CD4-positive, alpha-beta memory T cell (primary cell): ENCODE measurements around the gene TET3. TPM values are rescaled to one million over a fixed set of nuclear protein-coding genes. Genes with fewer than 3 reads are reported as not detected.

Experiments
- CTCF ChIA-PET: fragments of 350-600 bp; sonication (Branson Sonifier 250); formaldehyde crosslinking; loops from one replicate; lab custom pipeline; 2021; ENCODE audit warnings: inconsistent platforms; ENCODE audit not compliant: partially characterized antibody; lab: Charles Lee
- POLR2A ChIA-PET: fragments of 350-600 bp; sonication (Branson Sonifier 250); formaldehyde crosslinking; loops from one replicate; lab custom pipeline; 2021; ENCODE audit not compliant: partially characterized antibody; lab: Charles Lee
- DNase-seq, 5 donors: peaks; one replicate each; pipeline versions ENCODE4 v3.0.0 to v3.0.0-alpha.2; 2020 to 2022; ENCODE audit warnings: mixed read lengths in 1 of 5
- H3K27ac ChIP-seq: one replicate; pipeline ENCODE4 v1.7.0; 2013; ENCODE audit warnings: low read depth, low read length
- H3K27me3 ChIP-seq: 2 replicates; pipeline ENCODE4 v1.7.0; 2013; ENCODE audit warnings: mild to moderate bottlenecking, low read length, moderate library complexity; ENCODE audit not compliant: insufficient read depth
- H3K36me3 ChIP-seq: 2 replicates; pipeline ENCODE4 v1.7.0; 2013; ENCODE audit warnings: mild to moderate bottlenecking, low read length, moderate library complexity; ENCODE audit not compliant: insufficient read depth
- H3K4me1 ChIP-seq: 2 replicates; pipeline ENCODE4 v1.7.0; 2013; ENCODE audit warnings: mild to moderate bottlenecking, low read length, moderate library complexity; ENCODE audit not compliant: insufficient read depth
- H3K4me3 ChIP-seq, 2 donors: one replicate each; pipeline ENCODE4 v1.7.0; 2013; ENCODE audit warnings: low read length in 2 of 2, mild to moderate bottlenecking in 1 of 2
- H3K9me3 ChIP-seq, 2 donors: one replicate each; pipeline ENCODE4 v1.7.0; 2013; ENCODE audit warnings: low read length in 2 of 2, control low read depth in 1 of 2; ENCODE audit not compliant: control insufficient read depth in 1 of 2
- H3K27ac Mint-ChIP-seq, 7 donors: one replicate each; pipeline ENCODE4 v1.8.0; 2020 to 2021; ENCODE audit warnings: mixed read lengths in 7 of 7, mild to moderate bottlenecking in 6 of 7, inconsistent platforms in 3 of 7, moderate library complexity in 3 of 7
- H3K27me3 Mint-ChIP-seq, 2 donors: one replicate each; pipeline ENCODE4 v1.8.0; 2020 to 2021; ENCODE audit warnings: mixed read lengths in 2 of 2
- H3K36me3 Mint-ChIP-seq, 2 donors: one replicate each; pipeline ENCODE4 v1.8.0; 2020 to 2021; ENCODE audit warnings: mixed read lengths in 2 of 2, inconsistent platforms in 1 of 2, mild to moderate bottlenecking in 1 of 2
- H3K4me1 Mint-ChIP-seq, 4 donors: one replicate each; pipeline ENCODE4 v1.8.0; 2020 to 2021; ENCODE audit warnings: mixed read lengths in 4 of 4, mild to moderate bottlenecking in 1 of 4
- H3K4me3 Mint-ChIP-seq, 8 donors: one replicate each; pipeline ENCODE4 v1.8.0; 2020 to 2021; ENCODE audit warnings: mixed read lengths in 8 of 8, mild to moderate bottlenecking in 7 of 8, moderate library complexity in 6 of 8, inconsistent platforms in 3 of 8
- H3K9me3 Mint-ChIP-seq, 8 donors: one replicate each; pipeline ENCODE4 v1.8.0; 2020 to 2021; ENCODE audit warnings: mixed read lengths in 8 of 8, mild to moderate bottlenecking in 5 of 8, inconsistent platforms in 3 of 8, moderate library complexity in 1 of 8
- intact Hi-C: fragments of 100-400 bp; cut with micrococcal nuclease; formaldehyde crosslinking; loops from one replicate; pipeline ENCODE4 v1.15.1; 2023
- polyA plus RNA-seq, 2 donors: library from polyadenylated mRNA; unstranded; fragments of 300-500 nt; fragmentation: Illumina TruSeq; gene quantifications; one replicate each; pipeline ENCODE4 v1.2.3, GENCODE V29; 2021
- total RNA-seq, 2 experiments: library from RNA; stranded (reverse); gene quantifications; one replicate each; pipeline ENCODE4 v1.2.3, GENCODE V29; 2021

TET3 gene
- total and polyA plus RNA-seq, 4 experiments from 2014 or later, result 0.03 to 19.4 (median 9.4) TPM

- no peaks in the 10 kb centered on the region for H3K27me3 Mint-ChIP-seq
- ChIA-PET CTCF (interaction anchor here (1.0 to 4.0 kb wide), 5 partner anchors 11 to 64 kb away, joined by 3 to 23 read pairs (median 4); no protein-coding TSS in a partner anchor), POLR2A (interaction anchor here (1.0 to 2.6 kb wide), 5 partner anchors 9 to 45 kb away, joined by 3 to 14 read pairs (median 8); partner anchors contain the start of genes DGUOK and TET3)
- Histone ChIP-seq H3K27ac (no peak overlapping the region), H3K9me3 (no peaks in the 10 kb centered on the region), H3K27me3 (no peaks in the 10 kb centered on the region), H3K4me1 (peaks cover 28% of the 10 kb centered on the region), H3K36me3 (no peaks in the 10 kb centered on the region), H3K4me3 (no peak overlapping the region)
- peaks cover 26 to 55% (median 41%) of the 10 kb centered on the region in 4 donors for H3K4me1 Mint-ChIP-seq
- peak overlapping the region; percentile 38 to 96 (median 90) for H3K27ac Mint-ChIP-seq
- H3K9me3 Mint-ChIP-seq, result no peaks in the 10 kb centered on the region
- DNase-seq, result no peak
- peak overlapping the region; percentile 62 to 84 (median 74) for H3K4me3 Mint-ChIP-seq
- intact Hi-C loops, result loop anchor here (1.0 to 2.0 kb wide), 3 partner anchors 8 to 44 kb away; no protein-coding TSS in a partner anchor
- no peaks in the 10 kb centered on the region for H3K36me3 Mint-ChIP-seq
These were observed 13.0 kb upstream of the TET3 start for GRCh38 chr2:73971722-73972121.

- intact Hi-C loops, result no loop called here
- Histone ChIP-seq H3K36me3 (no peaks in the 10 kb centered on the region), H3K4me3 (no peak overlapping the region), H3K27ac (no peak overlapping the region), H3K27me3 (no peaks in the 10 kb centered on the region), H3K9me3 (no peaks in the 10 kb centered on the region), H3K4me1 (peaks cover 28% of the 10 kb centered on the region)
- H3K27me3 Mint-ChIP-seq, result no peaks in the 10 kb centered on the region
- ChIA-PET CTCF (interaction anchor here (4.0 kb wide), 1 partner anchor 15 kb away, joined by 23 read pairs; no protein-coding TSS in a partner anchor), POLR2A (interaction anchor here (1.5 kb wide), 1 partner anchor 15 kb away, joined by 4 read pairs; no protein-coding TSS in a partner anchor)
- no peaks in the 10 kb centered on the region for H3K36me3 Mint-ChIP-seq
- H3K27ac Mint-ChIP-seq, result peak overlapping the region in 1 of 7 donors; percentile 75
- no peak for DNase-seq
- no peak overlapping the region for H3K4me3 Mint-ChIP-seq
- H3K9me3 Mint-ChIP-seq, result no peaks in the 10 kb centered on the region
- peaks cover 27 to 61% (median 42%) of the 10 kb centered on the region in 4 donors for H3K4me1 Mint-ChIP-seq
These were observed 11.9 kb upstream of the TET3 start for GRCh38 chr2:73972846-73973245.

GRCh38 chr2:73975731-73976130 lies 9.0 kb upstream of the TET3 start:
- H3K36me3 Mint-ChIP-seq, result no peaks in the 10 kb centered on the region
- H3K36me3 ChIP-seq, result no peaks in the 10 kb centered on the region
- H3K27me3 ChIP-seq, result no peaks in the 10 kb centered on the region
- no peaks in the 10 kb centered on the region for H3K9me3 Mint-ChIP-seq
- peaks cover 42% of the 10 kb centered on the region for H3K4me1 ChIP-seq
- DNase-seq, result no peak
- H3K4me3 ChIP-seq, result no peak overlapping the region
- intact Hi-C loops, result no loop called here
- H3K4me3 Mint-ChIP-seq, result no peak overlapping the region
- H3K4me1 Mint-ChIP-seq, result peaks cover 35 to 67% (median 47%) of the 10 kb centered on the region in 4 donors
- H3K27me3 Mint-ChIP-seq, result no peaks in the 10 kb centered on the region
- POLR2A ChIA-PET, result no interaction called here
- peak overlapping the region in 1 of 7 donors; percentile 29 for H3K27ac Mint-ChIP-seq
- CTCF ChIA-PET, result no interaction called here
- H3K27ac ChIP-seq, result no peak overlapping the region
- H3K9me3 ChIP-seq, result no peaks in the 10 kb centered on the region

GRCh38 chr2:73976803-73977202 lies 7.9 kb upstream of the TET3 start:
- CTCF ChIA-PET, result no interaction called here
- intact Hi-C loops, result no loop called here
- POLR2A ChIA-PET, result no interaction called here
- H3K27ac ChIP-seq, result no peak overlapping the region
- Mint-ChIP-seq H3K9me3 (no peaks in the 10 kb centered on the region), H3K27ac (peak overlapping the region in 1 of 7 donors; percentile 10), H3K4me3 (no peak overlapping the region), H3K27me3 (no peaks in the 10 kb centered on the region), H3K4me1 (peaks cover 32 to 67% (median 46%) of the 10 kb centered on the region in 4 donors), H3K36me3 (no peaks in the 10 kb centered on the region)
- H3K9me3 ChIP-seq, result no peaks in the 10 kb centered on the region
- DNase-seq, result no peak
- H3K27me3 ChIP-seq, result no peaks in the 10 kb centered on the region
- peaks cover 38% of the 10 kb centered on the region for H3K4me1 ChIP-seq
- H3K36me3 ChIP-seq, result no peaks in the 10 kb centered on the region
- H3K4me3 ChIP-seq, result no peak overlapping the region

GRCh38 chr2:73977466-73977865 lies 7.2 kb upstream of the TET3 start:
- no peaks in the 10 kb centered on the region for H3K36me3 Mint-ChIP-seq
- H3K27me3 Mint-ChIP-seq, result no peaks in the 10 kb centered on the region
- ChIA-PET POLR2A (no interaction called here), CTCF (no interaction called here)
- H3K4me1 ChIP-seq, result peaks cover 32% of the 10 kb centered on the region
- DNase-seq, result no peak
- peak overlapping the region in 3 of 8 donors; percentile 45 to 52 (median 47) for H3K4me3 Mint-ChIP-seq
- peaks cover 30 to 66% (median 46%) of the 10 kb centered on the region in 4 donors for H3K4me1 Mint-ChIP-seq
- H3K27ac Mint-ChIP-seq, result peak overlapping the region; percentile 9 to 89 (median 75)
- no peak overlapping the region for H3K4me3 ChIP-seq
- no peaks in the 10 kb centered on the region for H3K27me3 ChIP-seq
- no peaks in the 10 kb centered on the region for H3K9me3 Mint-ChIP-seq
- H3K9me3 ChIP-seq, result no peaks in the 10 kb centered on the region
- H3K36me3 ChIP-seq, result no peaks in the 10 kb centered on the region
- no peak overlapping the region for H3K27ac ChIP-seq
- intact Hi-C loops, result no loop called here

GRCh38 chr2:73979021-73979420 lies 5.7 kb upstream of the TET3 start:
- no peaks in the 10 kb centered on the region for H3K27me3 ChIP-seq
- Mint-ChIP-seq H3K9me3 (no peaks in the 10 kb centered on the region), H3K4me1 (peaks cover 39 to 74% (median 55%) of the 10 kb centered on the region in 4 donors), H3K4me3 (peak overlapping the region; percentile 41 to 86 (median 79)), H3K27ac (peak overlapping the region; percentile 38 to 96 (median 89)), H3K36me3 (no peaks in the 10 kb centered on the region), H3K27me3 (no peaks in the 10 kb centered on the region)
- peak overlapping the region; percentile 36 for H3K27ac ChIP-seq
- peaks cover 46% of the 10 kb centered on the region for H3K4me1 ChIP-seq
- ChIA-PET CTCF (interaction anchor here (1.2 to 1.7 kb wide), 2 partner anchors 9 kb away, joined by 3 to 9 read pairs; no protein-coding TSS in a partner anchor), POLR2A (interaction anchor here (0.6 to 1.5 kb wide), 8 partner anchors 9 to 200 kb away, joined by 3 to 5 read pairs (median 4); partner anchors contain the start of genes MOB1A and STAMBP)
- peak; percentile 72 to 92 (median 77) for DNase-seq
- intact Hi-C loops, result loop anchor here (1.0 kb wide), 1 partner anchor 8 kb away; no protein-coding TSS in a partner anchor
- H3K4me3 ChIP-seq, result peak overlapping the region in 1 of 2 donors; percentile 3
- H3K36me3 ChIP-seq, result no peaks in the 10 kb centered on the region
- H3K9me3 ChIP-seq, result no peaks in the 10 kb centered on the region

GRCh38 chr2:73979686-73980085 lies 5.0 kb upstream of the TET3 start:
- DNase-seq, result no peak
- no peaks in the 10 kb centered on the region for H3K9me3 Mint-ChIP-seq
- no peaks in the 10 kb centered on the region for H3K27me3 ChIP-seq
- H3K9me3 ChIP-seq, result no peaks in the 10 kb centered on the region
- ChIA-PET CTCF (interaction anchor here (1.3 to 1.7 kb wide), 2 partner anchors 9 to 69 kb away, joined by 4 to 9 read pairs; no protein-coding TSS in a partner anchor), POLR2A (interaction anchor here (0.6 to 1.5 kb wide), 7 partner anchors 8 to 199 kb away, joined by 3 to 5 read pairs (median 4); partner anchors contain the start of genes MOB1A and STAMBP)
- H3K4me3 ChIP-seq, result peak overlapping the region in 1 of 2 donors; percentile 3
- no peaks in the 10 kb centered on the region for H3K36me3 Mint-ChIP-seq
- H3K27ac ChIP-seq, result peak overlapping the region; percentile 36
- no peaks in the 10 kb centered on the region for H3K27me3 Mint-ChIP-seq
- H3K4me3 Mint-ChIP-seq, result peak overlapping the region; percentile 21 to 86 (median 68)
- intact Hi-C loops, result loop anchor here (1.0 to 10.0 kb wide), 2 partner anchors 8 to 745 kb away; partner anchors contain the start of genes CCT7 and PRADC1
- H3K4me1 ChIP-seq, result peaks cover 50% of the 10 kb centered on the region
- H3K36me3 ChIP-seq, result no peaks in the 10 kb centered on the region
- peak overlapping the region; percentile 38 to 96 (median 89) for H3K27ac Mint-ChIP-seq
- peaks cover 39 to 75% (median 55%) of the 10 kb centered on the region in 4 donors for H3K4me1 Mint-ChIP-seq
